Nephron (organoid): ENCODE measurements around the gene SLC6A17.

Experiments
- H3K27ac Mint-ChIP-seq, 3 experiments: 2 replicates each; pipeline ENCODE4 v1.8.0; 2020; ENCODE audit warnings: mixed read lengths in 3 of 3, mild to moderate bottlenecking in 2 of 3, moderate library complexity in 1 of 3
- H3K27me3 Mint-ChIP-seq: 2 replicates; pipeline ENCODE4 v1.8.0; 2021; ENCODE audit warnings: low read depth, mild to moderate bottlenecking, moderate library complexity, mixed read lengths
- H3K36me3 Mint-ChIP-seq: 2 replicates; pipeline ENCODE4 v1.8.0; 2020; ENCODE audit warnings: low read depth, mixed read lengths
- H3K4me1 Mint-ChIP-seq: 2 replicates; pipeline ENCODE4 v1.8.0; 2020; ENCODE audit warnings: mixed read lengths
- H3K4me3 Mint-ChIP-seq, 3 experiments: 2 replicates each; pipeline ENCODE4 v1.8.0; 2020; ENCODE audit warnings: mild to moderate bottlenecking in 3 of 3, mixed read lengths in 3 of 3, moderate library complexity in 2 of 3
- H3K9me3 Mint-ChIP-seq: 2 replicates; pipeline ENCODE4 v1.8.0; 2020; ENCODE audit warnings: mixed read lengths
- TF ChIP-seq, protein P1 (sequence below), 3 experiments: fragments of 200-600 bp; sonication (generic); IDR thresholded peaks; one replicate each; pipeline ENCODE4 v1.5.0; 2021; ENCODE audit warnings: antibody characterized with exemption in 3 of 3; ENCODE audit not compliant: unreplicated experiment in 3 of 3

The SLC6A17 gene

DNA sequence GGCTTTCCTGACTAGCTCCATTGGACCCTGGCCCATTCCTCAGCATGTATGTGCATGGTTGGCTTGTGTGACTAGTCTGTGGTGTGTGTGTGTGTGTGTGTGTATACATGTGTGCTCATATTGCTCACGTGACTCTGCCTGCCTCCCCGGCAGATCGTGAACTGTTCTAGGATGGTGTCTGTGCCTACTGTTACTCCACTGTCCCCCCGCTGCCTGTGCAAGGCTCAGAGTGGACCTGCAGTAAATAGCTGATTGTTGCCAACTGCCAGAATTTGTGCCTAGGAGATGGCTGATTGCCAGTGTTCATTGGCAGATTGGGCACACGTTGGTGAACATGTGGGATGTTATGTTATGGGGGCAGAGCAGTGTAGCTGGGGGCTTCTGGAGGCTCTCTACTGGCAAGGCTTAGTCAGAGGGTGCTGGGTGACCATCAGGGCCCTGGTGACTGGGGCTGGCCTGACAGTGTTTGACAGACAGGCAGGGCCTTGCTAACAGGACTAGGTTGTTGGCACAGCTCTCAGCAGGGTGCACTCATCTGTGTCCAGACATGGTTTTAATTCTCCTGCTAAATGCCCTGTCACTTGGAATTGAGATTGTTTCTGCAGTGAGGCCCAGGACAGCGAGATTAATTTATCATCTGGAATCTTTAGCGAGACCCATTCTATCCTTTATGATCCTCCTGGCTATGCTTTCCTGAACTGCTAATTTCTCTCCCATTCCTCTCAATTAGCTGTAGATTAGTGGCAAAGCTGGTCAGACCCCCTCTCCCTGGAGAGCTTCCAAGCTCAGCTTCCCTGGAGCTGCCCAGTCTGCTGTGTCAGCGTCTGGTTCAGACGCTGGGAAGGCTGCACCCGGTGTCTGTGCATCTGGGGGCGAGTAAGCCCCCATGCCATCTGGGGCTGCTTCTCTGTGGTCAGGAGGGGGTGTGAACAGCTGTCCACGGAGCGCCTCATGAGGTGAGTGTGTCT lies 20.8 kb downstream of the SLC6A17 start:
- Mint-ChIP-seq H3K27ac (peak overlapping the region in 2 of 3 experiments; percentile 0 to 11), H3K36me3 (no peaks in the 10 kb centered on the region), H3K4me1 (peaks cover 12% of the 10 kb centered on the region), H3K9me3 (no peaks in the 10 kb centered on the region), H3K4me3 (no peak overlapping the region), H3K27me3 (peaks cover 63% of the 10 kb centered on the region)
- TF ChIP-seq, protein P1, sequence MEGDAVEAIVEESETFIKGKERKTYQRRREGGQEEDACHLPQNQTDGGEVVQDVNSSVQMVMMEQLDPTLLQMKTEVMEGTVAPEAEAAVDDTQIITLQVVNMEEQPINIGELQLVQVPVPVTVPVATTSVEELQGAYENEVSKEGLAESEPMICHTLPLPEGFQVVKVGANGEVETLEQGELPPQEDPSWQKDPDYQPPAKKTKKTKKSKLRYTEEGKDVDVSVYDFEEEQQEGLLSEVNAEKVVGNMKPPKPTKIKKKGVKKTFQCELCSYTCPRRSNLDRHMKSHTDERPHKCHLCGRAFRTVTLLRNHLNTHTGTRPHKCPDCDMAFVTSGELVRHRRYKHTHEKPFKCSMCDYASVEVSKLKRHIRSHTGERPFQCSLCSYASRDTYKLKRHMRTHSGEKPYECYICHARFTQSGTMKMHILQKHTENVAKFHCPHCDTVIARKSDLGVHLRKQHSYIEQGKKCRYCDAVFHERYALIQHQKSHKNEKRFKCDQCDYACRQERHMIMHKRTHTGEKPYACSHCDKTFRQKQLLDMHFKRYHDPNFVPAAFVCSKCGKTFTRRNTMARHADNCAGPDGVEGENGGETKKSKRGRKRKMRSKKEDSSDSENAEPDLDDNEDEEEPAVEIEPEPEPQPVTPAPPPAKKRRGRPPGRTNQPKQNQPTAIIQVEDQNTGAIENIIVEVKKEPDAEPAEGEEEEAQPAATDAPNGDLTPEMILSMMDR (IDR thresholded peaks at IDR 0.05; ENCODE audit: unreplicated experiment in 3 of 3) = no peak

DNA sequence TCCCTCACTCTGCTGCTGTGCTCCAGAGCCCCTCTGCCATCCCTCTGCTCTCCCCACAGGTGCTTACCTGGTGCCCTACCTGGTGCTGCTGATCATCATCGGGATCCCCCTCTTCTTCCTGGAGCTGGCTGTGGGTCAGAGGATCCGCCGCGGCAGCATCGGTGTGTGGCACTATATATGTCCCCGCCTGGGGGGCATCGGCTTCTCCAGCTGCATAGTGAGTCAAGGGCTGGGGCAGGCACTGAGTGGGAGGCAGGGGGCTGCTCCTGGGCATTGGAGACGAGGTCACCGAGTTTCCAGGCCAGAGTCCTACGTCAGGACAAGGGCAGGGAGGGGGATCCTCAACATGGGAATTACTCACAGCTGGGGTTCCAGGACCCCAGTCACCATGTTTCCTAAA lies 21.7 kb downstream of the SLC6A17 start:
- Mint-ChIP-seq H3K36me3 (no peaks in the 10 kb centered on the region), H3K4me1 (peaks cover 12% of the 10 kb centered on the region), H3K27ac (no peak overlapping the region), H3K4me3 (no peak overlapping the region), H3K27me3 (peaks cover 61% of the 10 kb centered on the region), H3K9me3 (no peaks in the 10 kb centered on the region)
- TF ChIP-seq, protein P1 (IDR thresholded peaks at IDR 0.05; ENCODE audit: unreplicated experiment in 3 of 3) = no peak

DNA sequence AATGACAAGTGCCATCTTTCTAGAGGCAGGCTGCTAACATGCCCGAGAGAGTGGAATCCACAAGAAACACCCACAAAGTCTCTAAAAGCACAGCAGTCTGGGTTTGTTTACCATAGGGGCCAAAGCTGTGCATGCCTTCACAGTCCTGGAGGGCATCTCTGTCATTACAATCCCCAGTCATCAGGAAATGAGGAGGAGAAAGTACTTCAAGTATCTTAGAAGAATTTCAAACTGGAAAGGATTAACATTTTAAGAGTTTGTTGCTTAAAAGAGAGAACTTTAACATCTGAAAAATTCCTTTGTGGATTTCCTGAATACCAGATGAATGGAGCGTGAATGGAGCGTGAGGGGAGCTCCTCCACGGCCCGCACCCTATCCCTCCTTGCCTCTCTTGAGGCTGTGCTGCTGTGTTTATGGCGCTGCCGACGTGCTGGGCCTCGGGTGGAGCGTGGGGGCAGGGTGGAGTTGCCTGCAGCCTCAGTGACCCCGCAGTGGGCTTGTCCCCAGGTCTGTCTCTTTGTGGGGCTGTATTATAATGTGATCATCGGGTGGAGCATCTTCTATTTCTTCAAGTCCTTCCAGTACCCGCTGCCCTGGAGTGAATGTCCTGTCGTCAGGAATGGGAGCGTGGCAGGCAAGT lies 23.3 kb downstream of the SLC6A17 start:
- Mint-ChIP-seq H3K4me3 (no peak overlapping the region), H3K9me3 (peaks cover 2% of the 10 kb centered on the region), H3K36me3 (no peaks in the 10 kb centered on the region), H3K27me3 (peaks cover 53% of the 10 kb centered on the region), H3K4me1 (peaks cover 12% of the 10 kb centered on the region), H3K27ac (no peak overlapping the region)
- TF ChIP-seq, protein P1 (IDR thresholded peaks at IDR 0.05; ENCODE audit: unreplicated experiment in 3 of 3) = no peak

DNA sequence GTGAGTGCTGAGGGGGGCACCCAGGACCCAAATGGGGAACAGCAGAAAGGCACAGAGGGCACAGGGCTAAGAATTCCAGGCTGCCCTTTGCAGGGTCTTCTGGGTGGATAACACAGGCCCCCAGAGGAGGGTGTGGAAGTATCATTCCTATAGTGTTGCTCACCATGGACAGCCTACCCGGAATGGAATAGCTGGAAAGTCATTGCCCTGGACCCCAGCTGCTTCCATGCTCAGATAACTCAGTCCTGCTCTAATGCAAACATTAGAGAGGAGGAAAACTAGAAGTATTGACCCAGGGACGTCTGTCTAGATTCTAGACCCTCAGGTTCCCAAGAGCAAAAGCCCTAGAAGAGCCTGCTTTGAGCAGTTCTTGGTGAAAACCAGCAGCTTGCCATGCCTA lies 24.7 kb downstream of the SLC6A17 start:
- Mint-ChIP-seq H3K4me3 (no peak overlapping the region), H3K27me3 (peaks cover 44% of the 10 kb centered on the region), H3K36me3 (no peaks in the 10 kb centered on the region), H3K27ac (no peak overlapping the region), H3K9me3 (peaks cover 3% of the 10 kb centered on the region), H3K4me1 (peaks cover 12% of the 10 kb centered on the region)
- TF ChIP-seq, protein P1 (IDR thresholded peaks at IDR 0.05; ENCODE audit: unreplicated experiment in 3 of 3) = no peak

DNA sequence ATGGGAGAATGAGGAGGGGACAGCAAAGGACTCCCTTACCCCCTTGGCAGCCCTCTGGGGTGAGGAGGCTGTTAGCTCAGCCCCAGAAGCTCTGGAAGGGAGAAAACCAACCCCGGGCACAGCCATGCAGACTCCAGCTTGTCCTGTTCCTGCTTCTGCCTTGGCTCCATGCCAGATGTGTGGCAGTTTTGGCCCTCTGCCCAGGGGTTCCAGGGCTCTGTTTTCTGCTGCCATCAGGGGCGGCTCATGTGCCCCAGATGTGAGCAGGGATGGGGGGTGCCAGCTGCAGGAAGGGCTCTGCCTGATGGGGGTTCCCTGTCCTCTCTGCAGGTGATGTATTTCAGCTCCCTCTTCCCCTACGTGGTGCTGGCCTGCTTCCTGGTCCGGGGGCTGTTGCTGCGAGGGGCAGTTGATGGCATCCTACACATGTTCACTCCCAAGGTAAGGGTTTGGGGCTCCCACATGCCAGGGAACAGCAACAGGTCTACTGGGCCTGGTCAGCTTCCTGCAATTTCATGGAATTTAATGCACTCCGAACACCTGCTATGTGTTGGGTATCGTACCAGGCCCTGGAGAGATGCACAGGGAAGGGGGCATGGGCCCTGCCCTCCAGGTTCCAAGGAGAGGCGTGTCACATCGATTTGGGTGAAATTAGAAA lies 26.1 kb downstream of the SLC6A17 start:
- Mint-ChIP-seq H3K4me1 (peaks cover 5% of the 10 kb centered on the region), H3K27me3 (peaks cover 32% of the 10 kb centered on the region), H3K4me3 (no peak overlapping the region), H3K36me3 (no peaks in the 10 kb centered on the region), H3K9me3 (peaks cover 3% of the 10 kb centered on the region), H3K27ac (no peak overlapping the region)
- TF ChIP-seq, protein P1 (IDR thresholded peaks at IDR 0.05; ENCODE audit: unreplicated experiment in 3 of 3) = no peak
